B cell (primary cell): ENCODE results near the gene ARHGAP18. TPM values are rescaled to one million over a fixed set of nuclear protein-coding genes. Genes with fewer than 3 reads are reported as not detected.

Source experiments
- ATAC-seq: fragments of 200-7000 bp; cut with Tn5 transposase; one replicate; pipeline ENCODE4 v1.10.0; 2021; ENCODE audit warnings: low read depth, mild to moderate bottlenecking, moderate number of reproducible peaks, moderate library complexity
- CTCF ChIA-PET: fragments of 350-600 bp; sonication (Branson Sonifier 250); formaldehyde crosslinking; loops from one replicate; lab custom pipeline; 2021; ENCODE audit warnings: antibody characterized with exemption, inconsistent platforms; lab: Charles Lee
- POLR2A ChIA-PET: fragments of 350-600 bp; sonication (Branson Sonifier 250); formaldehyde crosslinking; loops from one replicate; lab custom pipeline; 2021; ENCODE audit warnings: antibody characterized with exemption; lab: Charles Lee
- DNase-seq: peaks from one replicate; pipeline ENCODE4 v3.0.0; 2013
- H2AFZ ChIP-seq: 2 replicates; pipeline ENCODE4 v1.6.1; 2012; ENCODE audit warnings: mild to moderate bottlenecking, low read depth, low read length; ENCODE audit not compliant: insufficient read depth, poor library complexity, severe bottlenecking
- H3K27ac ChIP-seq, 2 donors: 1 replicate in 1 of 2; 2 replicates in 1 of 2; pipeline ENCODE4 v1.5.1; 2012 to 2013; ENCODE audit warnings: low read length in 2 of 2, mild to moderate bottlenecking in 2 of 2, moderate library complexity in 1 of 2
- H3K27me3 ChIP-seq, 4 experiments: fragments of 200-600 bp in 1 of 4; sonication (generic) in 1 of 4; replicated peaks in 1 of 4; 1 replicate in 2 of 4; 2 replicates in 2 of 4; pipeline versions ENCODE4 v1.6.1 to v1.7.0; 2013 to 2016; ENCODE audit warnings: low read length in 3 of 4, mild to moderate bottlenecking in 2 of 4, mixed read lengths in 1 of 4, moderate library complexity in 1 of 4; ENCODE audit not compliant: insufficient read depth in 4 of 4, control insufficient read depth in 3 of 4; ENCODE audit errors: control extremely low read depth in 1 of 4
- H3K36me3 ChIP-seq, 2 experiments: replicated peaks in 1 of 2; 1 replicate in 1 of 2; 2 replicates in 1 of 2; pipeline versions ENCODE4 v1.6.1 to v1.7.1; 2013; ENCODE audit warnings: low read length in 1 of 2; ENCODE audit not compliant: insufficient read depth in 2 of 2, control insufficient read depth in 1 of 2; ENCODE audit errors: control extremely low read depth in 1 of 2, extremely low read depth in 1 of 2
- H3K4me1 ChIP-seq, 2 donors: fragments of 200-600 bp in 1 of 2; sonication (generic) in 1 of 2; 1 replicate in 1 of 2; 2 replicates in 1 of 2; pipeline versions ENCODE4 v1.5.1 to v1.6.1; 2013 to 2017; ENCODE audit warnings: low read length in 2 of 2; ENCODE audit not compliant: control insufficient read depth in 2 of 2, insufficient read depth in 2 of 2
- H3K4me2 ChIP-seq: replicated peaks from 2 replicates; pipeline ENCODE3; 2012; ENCODE audit warnings: mild to moderate bottlenecking, low read depth, low read length; ENCODE audit not compliant: poor library complexity, severe bottlenecking
- H3K4me3 ChIP-seq, 5 experiments: fragments of 200-600 bp in 1 of 5; sonication (generic) in 1 of 5; 1 replicate in 3 of 5; 2 replicates in 2 of 5; pipeline versions ENCODE4 v1.5.1 to v1.7.0; 2011 to 2016; ENCODE audit warnings: low read length in 4 of 5, mild to moderate bottlenecking in 4 of 5, low read depth in 2 of 5, control low read depth in 1 of 5, moderate library complexity in 1 of 5; ENCODE audit not compliant: insufficient read depth in 1 of 5; ENCODE audit errors: control extremely low read depth in 1 of 5, extremely low read depth in 1 of 5
- H3K79me2 ChIP-seq: fragments of 200-600 bp; sonication (generic); one replicate; pipeline ENCODE4 v1.6.0; 2016; ENCODE audit warnings: low read length; ENCODE audit not compliant: control insufficient read depth, insufficient read depth
- H3K9ac ChIP-seq: fragments of 200-600 bp; sonication (generic); 2 replicates; pipeline ENCODE4 v1.6.1; 2017; ENCODE audit warnings: mild to moderate bottlenecking, low read length, moderate library complexity
- H3K9me3 ChIP-seq, 3 donors: one replicate each; pipeline versions ENCODE4 v1.6.1 to v1.7.1; 2013; ENCODE audit warnings: low read length in 2 of 3; ENCODE audit not compliant: control insufficient read depth in 2 of 3, insufficient read depth in 1 of 3; ENCODE audit errors: control extremely low read depth in 1 of 3
- H4K20me1 ChIP-seq: 2 replicates; pipeline ENCODE4 v1.6.0; 2012; ENCODE audit warnings: mild to moderate bottlenecking, low read length; ENCODE audit not compliant: insufficient read depth, control insufficient read depth, poor library complexity, severe bottlenecking
- H3K27ac Mint-ChIP-seq: one replicate; pipeline ENCODE4 v1.8.0; 2021; ENCODE audit warnings: mixed read lengths
- H3K27me3 Mint-ChIP-seq: one replicate; pipeline ENCODE4 v1.8.0; 2021; ENCODE audit warnings: mixed read lengths
- H3K4me1 Mint-ChIP-seq: one replicate; pipeline ENCODE4 v1.8.0; 2021; ENCODE audit warnings: mixed read lengths
- H3K4me3 Mint-ChIP-seq: one replicate; pipeline ENCODE4 v1.8.0; 2021; ENCODE audit warnings: mixed read lengths
- H3K9me3 Mint-ChIP-seq: one replicate; pipeline ENCODE4 v1.8.0; 2022; ENCODE audit warnings: mixed read lengths; ENCODE audit not compliant: insufficient read depth
- CTCF ChIP-seq: fragments of 200-600 bp; IDR thresholded peaks from one replicate; pipeline ENCODE4 v1.8.0; 2022; ENCODE audit warnings: antibody characterized with exemption, mild to moderate bottlenecking
- EZH2 ChIP-seq: IDR thresholded peaks from 2 replicates; pipeline ENCODE4 v1.6.1; 2012; ENCODE audit warnings: borderline replicate concordance, low read depth, mild to moderate bottlenecking, moderate library complexity, low read length; ENCODE audit not compliant: insufficient read depth, poor library complexity, severe bottlenecking
- WGBS: methylation state at CpG from one replicate; pipeline ENCODE4 v1.1.5; 2013; ENCODE audit warnings: missing lambda C conversion rate; ENCODE audit not compliant: insufficient coverage; 5-methylcytosine and 5-hydroxymethylcytosine counted together
- intact Hi-C: fragments of 100-400 bp; cut with micrococcal nuclease; formaldehyde crosslinking; loops from one replicate; pipeline ENCODE4 v1.10.0; 2022
- polyA plus RNA-seq: library from polyadenylated mRNA; depleted of rRNA; stranded (reverse); fragments of >200 nt; gene quantifications from 2 replicates; pipeline ENCODE4 v1.2.3, GENCODE V29; 2012
- total RNA-seq, 2 donors: library from RNA; stranded (reverse); fragments of 120-200 nt in 1 of 2; gene quantifications; 1 replicate in 1 of 2; 2 replicates in 1 of 2; pipeline versions ENCODE4 v1.2.3 to v1.2.4, GENCODE V29; 2013 to 2022

ARHGAP18 gene
- total and polyA plus RNA-seq, 2 donors (not counting 1 experiment from before 2014, with no cell fraction given), result 0.95 to 3.9 TPM

- intact Hi-C loops, result loop anchor here (10.0 kb wide), 1 partner anchor 54 kb away; no protein-coding TSS in a partner anchor
- no peak for ATAC-seq
Observed at GRCh38 chr6:129679275-129679674, 30.7 kb downstream of the ARHGAP18 start.

GRCh38 chr6:129678463-129678862 is 31.5 kb downstream of the ARHGAP18 start:
- POLR2A ChIA-PET, result no interaction called here

More at GRCh38 chr6:129679275-129679674, 30.7 kb downstream of the ARHGAP18 start:
- Mint-ChIP-seq H3K9me3 (peaks cover 2% of the 10 kb centered on the region), H3K27me3 (no peaks in the 10 kb centered on the region), H3K27ac (no peak overlapping the region), H3K4me1 (peaks cover 15% of the 10 kb centered on the region), H3K4me3 (no peak overlapping the region)
- no peak for TF ChIP-seq CTCF
- no peak for TF ChIP-seq EZH2
- H3K9ac ChIP-seq, result no peak overlapping the region
- no peak overlapping the region for H3K4me2 ChIP-seq
- WGBS, result 80% methylated on average over 1 of the region's 3 CpGs
- H3K79me2 ChIP-seq, result peaks cover 12% of the 10 kb centered on the region
- ChIA-PET POLR2A (no interaction called here), CTCF (no interaction called here)
- no peak overlapping the region for H3K4me3 ChIP-seq
- no peak overlapping the region for H3K27ac ChIP-seq
- no peaks in the 10 kb centered on the region for H3K27me3 ChIP-seq
- no peaks in the 10 kb centered on the region for H3K36me3 ChIP-seq
- no peak for DNase-seq
- H3K4me1 ChIP-seq, result peaks cover 9% of the 10 kb centered on the region in 2 donors
- no peaks in the 10 kb centered on the region for H3K9me3 ChIP-seq
- H4K20me1 ChIP-seq, result no peaks in the 10 kb centered on the region
- no peak overlapping the region for H2AFZ ChIP-seq

More at GRCh38 chr6:129678463-129678862, 31.5 kb downstream of the ARHGAP18 start:
- no peak overlapping the region for H3K4me2 ChIP-seq
- H3K4me3 Mint-ChIP-seq, result no peak overlapping the region
- H3K27me3 ChIP-seq, result no peaks in the 10 kb centered on the region
- no peak overlapping the region for H2AFZ ChIP-seq
- H3K4me1 ChIP-seq, result peaks cover under 1 to 1% of the 10 kb centered on the region in 2 donors
- no peaks in the 10 kb centered on the region for H3K9me3 ChIP-seq
- intact Hi-C loops, result loop anchor here (10.0 kb wide), 1 partner anchor 54 kb away; no protein-coding TSS in a partner anchor
- H3K27me3 Mint-ChIP-seq, result no peaks in the 10 kb centered on the region
- peaks cover 9% of the 10 kb centered on the region for H3K79me2 ChIP-seq
- DNase-seq (no peak), ATAC-seq (no peak)
- H3K9ac ChIP-seq, result no peak overlapping the region
- H3K27ac ChIP-seq, result no peak overlapping the region
- TF ChIP-seq EZH2 (no peak), CTCF (no peak)
- no peak overlapping the region for H3K27ac Mint-ChIP-seq
- H3K4me3 ChIP-seq, result no peak overlapping the region
- no CpG with 5 or more reads among the region's 1 CpG for WGBS
- peaks cover 2% of the 10 kb centered on the region for H3K9me3 Mint-ChIP-seq
- H4K20me1 ChIP-seq, result no peaks in the 10 kb centered on the region
- H3K4me1 Mint-ChIP-seq, result peaks cover 9% of the 10 kb centered on the region
- CTCF ChIA-PET, result interaction anchor here (0.6 to 1.5 kb wide), 2 partner anchors 81 to 439 kb away, joined by 5 read pairs; no protein-coding TSS in a partner anchor
- H3K36me3 ChIP-seq, result no peaks in the 10 kb centered on the region
